HEK293T (cell line): ENCODE results near the gene CELF5.

Experiments
- ARNT ChIP-seq: fragments of 450-650 bp; IDR thresholded peaks from 2 replicates; pipeline ENCODE4 v1.6.1; 2017; ENCODE audit warnings: mild to moderate bottlenecking
- ELF4 ChIP-seq: fragments of 450-650 bp; IDR thresholded peaks from 2 replicates; pipeline ENCODE4 v1.6.1; 2017; ENCODE audit warnings: antibody characterized with exemption
- FOXK2 ChIP-seq: fragments of 450-650 bp; IDR thresholded peaks from 2 replicates; pipeline ENCODE4 v1.6.1; 2016; ENCODE audit warnings: mild to moderate bottlenecking
- FOXM1 ChIP-seq: fragments of 450-650 bp; IDR thresholded peaks from 2 replicates; pipeline ENCODE4 v1.6.1; 2017; ENCODE audit warnings: mild to moderate bottlenecking, borderline replicate concordance
- HDGF ChIP-seq: fragments of 450-650 bp; IDR thresholded peaks from 2 replicates; pipeline ENCODE4 v1.6.1; 2017; ENCODE audit warnings: antibody characterized with exemption, borderline replicate concordance
- LEF1 ChIP-seq: fragments of 450-650 bp; IDR thresholded peaks from 2 replicates; pipeline ENCODE4 v1.6.1; 2017; ENCODE audit warnings: mild to moderate bottlenecking, borderline replicate concordance
- NFRKB ChIP-seq: fragments of 450-650 bp; IDR thresholded peaks from 2 replicates; pipeline ENCODE4 v1.6.1; 2016; ENCODE audit warnings: mild to moderate bottlenecking, moderate library complexity
- SP1 ChIP-seq: fragments of 450-650 bp; IDR thresholded peaks from 2 replicates; pipeline ENCODE4 v1.6.1; 2017
- TARDBP ChIP-seq: fragments of 450-650 bp; IDR thresholded peaks from 2 replicates; pipeline ENCODE4 v1.6.1; 2016
- TF ChIP-seq, protein P1 (sequence below): fragments of 450-650 bp; IDR thresholded peaks from 2 replicates; pipeline ENCODE4 v1.6.1; 2016

DNA sequence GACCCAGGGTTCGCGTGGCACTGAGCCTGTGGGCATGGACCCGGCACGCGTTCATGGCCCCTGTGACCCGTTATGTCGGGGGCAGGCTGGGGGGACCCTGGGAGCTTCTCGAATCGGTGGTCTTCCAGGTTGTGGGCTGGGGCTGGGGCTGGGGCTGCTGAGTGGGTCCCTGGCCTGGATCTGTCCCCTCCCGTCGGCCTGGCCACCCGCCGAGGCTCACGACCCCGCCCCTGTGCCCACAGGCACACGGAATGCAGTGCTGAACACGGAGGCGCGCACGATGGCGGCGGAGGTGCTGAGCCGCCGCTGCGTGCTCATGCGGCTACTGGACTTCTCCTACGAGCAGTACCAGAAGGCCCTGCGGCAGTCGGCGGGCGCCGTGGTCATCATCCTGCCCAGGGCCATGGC lies 32.2 kb upstream of the CELF5 start:
- TF ChIP-seq FOXM1: no peak
- no peak for TF ChIP-seq FOXK2
- TF ChIP-seq ELF4: no peak
- TF ChIP-seq, protein P1, sequence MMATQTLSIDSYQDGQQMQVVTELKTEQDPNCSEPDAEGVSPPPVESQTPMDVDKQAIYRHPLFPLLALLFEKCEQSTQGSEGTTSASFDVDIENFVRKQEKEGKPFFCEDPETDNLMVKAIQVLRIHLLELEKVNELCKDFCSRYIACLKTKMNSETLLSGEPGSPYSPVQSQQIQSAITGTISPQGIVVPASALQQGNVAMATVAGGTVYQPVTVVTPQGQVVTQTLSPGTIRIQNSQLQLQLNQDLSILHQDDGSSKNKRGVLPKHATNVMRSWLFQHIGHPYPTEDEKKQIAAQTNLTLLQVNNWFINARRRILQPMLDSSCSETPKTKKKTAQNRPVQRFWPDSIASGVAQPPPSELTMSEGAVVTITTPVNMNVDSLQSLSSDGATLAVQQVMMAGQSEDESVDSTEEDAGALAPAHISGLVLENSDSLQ: no peak
- TF ChIP-seq HDGF: no peak
- no peak for TF ChIP-seq NFRKB
- no peak for TF ChIP-seq SP1
- no peak for TF ChIP-seq LEF1
- no peak for TF ChIP-seq ARNT
- no peak for TF ChIP-seq TARDBP
